ENCODE data around the gene TANC2. TPM values are rescaled to one million over a fixed set of nuclear protein-coding genes. Genes with fewer than 3 reads are reported as not detected.

TANC2 gene
- total RNA-seq, 1 donor from 2014 or later, result 64.1 TPM

GRCh38 chr17:62999736-63000135 lies 33.7 kb downstream of the TANC2 start:
- DNase-seq (ENCODE audit: low read depth in 2 of 2), result no peak

GRCh38 chr17:63001689-63002394 lies 35.8 kb downstream of the TANC2 start:
- DNase-seq (ENCODE audit: low read depth in 2 of 2), result no peak

- no peak for DNase-seq (ENCODE audit: low read depth in 2 of 2)
Measured at GRCh38 chr17:63002625-63003024, 36.6 kb downstream of the TANC2 start.

- no peak for DNase-seq (ENCODE audit: low read depth in 2 of 2)
Measured at GRCh38 chr17:63015824-63016223, 49.8 kb downstream of the TANC2 start.

Other genes starting within 250 kb of the TANC2 start
- gene MARCHF10, start 157.9 kb upstream of the TANC2 start, total RNA-seq, result under 0.01 TPM in 2 replicates

Measured in lung microvascular endothelial cell (primary cell).